Liver (tissue), 9 donors: Measurements from ENCODE around the gene OGFR. TPM values are rescaled to one million over a fixed set of nuclear protein-coding genes. Genes with fewer than 3 reads are reported as not detected.

ENCODE experiments used
- DNase-seq: peaks from one replicate; pipeline ENCODE4 v3.0.0-alpha.2; 2017; ENCODE audit warnings: low spot score
- H3K27ac ChIP-seq, 2 donors: one replicate each; pipeline ENCODE4 v1.7.0; 2013; ENCODE audit warnings: inconsistent platforms in 2 of 2, low read length in 2 of 2, control low read depth in 1 of 2, low read depth in 1 of 2, mild to moderate bottlenecking in 1 of 2
- H3K27me3 ChIP-seq, 4 donors: one replicate each; pipeline versions ENCODE4 v1.6.1 to v1.7.0; 2013; ENCODE audit warnings: low read length in 3 of 4, inconsistent platforms in 1 of 4, mild to moderate bottlenecking in 1 of 4, moderate library complexity in 1 of 4; ENCODE audit not compliant: control insufficient read depth in 4 of 4, insufficient read depth in 4 of 4
- H3K36me3 ChIP-seq, 4 donors: one replicate each; pipeline versions ENCODE4 v1.6.1 to v1.7.0; 2013; ENCODE audit warnings: low read length in 3 of 4, mild to moderate bottlenecking in 3 of 4, low read depth in 1 of 4, moderate library complexity in 1 of 4; ENCODE audit not compliant: control insufficient read depth in 4 of 4, insufficient read depth in 3 of 4
- H3K4me1 ChIP-seq, 4 donors: one replicate each; pipeline versions ENCODE4 v1.6.1 to v1.7.0; 2013; ENCODE audit warnings: low read length in 3 of 4, mild to moderate bottlenecking in 3 of 4, moderate library complexity in 1 of 4; ENCODE audit not compliant: control insufficient read depth in 4 of 4, insufficient read depth in 4 of 4
- H3K4me3 ChIP-seq, 3 donors: one replicate each; pipeline versions ENCODE4 v1.6.1 to v1.7.0; 2013; ENCODE audit warnings: low read length in 3 of 3, control low read depth in 1 of 3, low read depth in 1 of 3, mild to moderate bottlenecking in 1 of 3
- H3K9ac ChIP-seq, 2 donors: one replicate each; pipeline ENCODE4 v1.7.0; 2013; ENCODE audit warnings: low read length in 2 of 2, mild to moderate bottlenecking in 2 of 2, moderate library complexity in 2 of 2, control low read depth in 1 of 2, low read depth in 1 of 2
- H3K9me3 ChIP-seq, 4 donors: one replicate each; pipeline versions ENCODE4 v1.6.1 to v1.7.0; 2013; ENCODE audit warnings: low read length in 3 of 4; ENCODE audit not compliant: control insufficient read depth in 4 of 4
- FOXA1 ChIP-seq: IDR thresholded peaks from 2 replicates; pipeline ENCODE4 v1.6.1; 2016; ENCODE audit warnings: antibody characterized with exemption
- FOXA2 ChIP-seq: IDR thresholded peaks from 2 replicates; pipeline ENCODE4 v1.6.1; 2016; ENCODE audit warnings: antibody characterized with exemption
- HNF4A ChIP-seq, 2 donors: conservative IDR thresholded peaks; 2 replicates each; pipeline ENCODE4 v1.6.1; 2016; ENCODE audit warnings: antibody characterized with exemption in 2 of 2, mild to moderate bottlenecking in 2 of 2
- HNF4G ChIP-seq: IDR thresholded peaks from 2 replicates; pipeline ENCODE4 v1.6.1; 2016; ENCODE audit warnings: antibody characterized with exemption
- JUND ChIP-seq, 2 donors: IDR thresholded peaks; 2 replicates each; pipeline ENCODE4 v1.6.1; 2016; ENCODE audit warnings: antibody characterized with exemption in 2 of 2
- NR2F2 ChIP-seq: IDR thresholded peaks from 2 replicates; pipeline ENCODE4 v1.6.1; 2016; ENCODE audit warnings: antibody characterized with exemption
- RAD21 ChIP-seq, 2 donors: IDR thresholded peaks; 2 replicates each; pipeline ENCODE4 v1.6.1; 2016; ENCODE audit warnings: antibody characterized with exemption in 2 of 2, mild to moderate bottlenecking in 2 of 2
- SP1 ChIP-seq: IDR thresholded peaks from 2 replicates; pipeline ENCODE4 v1.6.1; 2018; ENCODE audit warnings: antibody characterized with exemption, mild to moderate bottlenecking
- TAF1 ChIP-seq: conservative IDR thresholded peaks from 2 replicates; pipeline ENCODE4 v1.6.1; 2016; ENCODE audit warnings: antibody characterized with exemption, mild to moderate bottlenecking
- YY1 ChIP-seq: IDR thresholded peaks from 2 replicates; pipeline ENCODE4 v1.6.1; 2016; ENCODE audit warnings: antibody characterized with exemption, mild to moderate bottlenecking
- ZBTB33 ChIP-seq: IDR thresholded peaks from 2 replicates; pipeline ENCODE4 v1.6.1; 2016; ENCODE audit warnings: antibody characterized with exemption
- WGBS: extraction: QIAGEN DNeasy Blood & Tissue Kit; methylation state at CpG from one replicate; pipeline ENCODE4 v1.1.7; 2013; 5-methylcytosine and 5-hydroxymethylcytosine counted together
- polyA plus RNA-seq, 2 donors: library from polyadenylated mRNA; stranded (reverse) in 1 of 2; unstranded in 1 of 2; fragments of 200-250 nt in 1 of 2; fragments of >200 nt in 1 of 2; fragmentation: Nextera tagmentation in 1 of 2; extraction: Ambion mirVana in 1 of 2; gene quantifications; one replicate each; pipeline versions ENCODE4 v1.2.1 to v1.2.3, GENCODE V29; 2013 to 2015
- total RNA-seq, 2 donors: library from RNA; depleted of rRNA; stranded (reverse); fragments of >200 nt; gene quantifications; one replicate each; pipeline ENCODE4 v1.2.3, GENCODE V29; 2014
- TF ChIP-seq, protein P1 (sequence below): IDR thresholded peaks from 2 replicates; pipeline ENCODE4 v1.6.1; 2016; ENCODE audit warnings: antibody characterized with exemption
- TF ChIP-seq, protein P2 (sequence below): fragments of 150-350 bp; IDR thresholded peaks from 2 replicates; pipeline ENCODE4 v1.5.1; 2017; ENCODE audit warnings: improper control_type of control experiment, low read depth, low read length; ENCODE audit not compliant: missing input control
- TF ChIP-seq, protein P3 (sequence below): IDR thresholded peaks from 2 replicates; pipeline ENCODE4 v1.6.1; 2016; ENCODE audit warnings: antibody characterized with exemption
- TF ChIP-seq, protein P4 (sequence below): IDR thresholded peaks from 2 replicates; pipeline ENCODE4 v1.6.1; 2016; ENCODE audit warnings: antibody characterized with exemption, mild to moderate bottlenecking
- donor health status: healthy.
- donor health status: healthy.
- donor health status: healthy.
- donor health status: healthy.
- donor health status: healthy.

OGFR gene
- total and polyA plus RNA-seq, 4 donors = 5.9 to 59.4 (median 29.4) TPM

DNA sequence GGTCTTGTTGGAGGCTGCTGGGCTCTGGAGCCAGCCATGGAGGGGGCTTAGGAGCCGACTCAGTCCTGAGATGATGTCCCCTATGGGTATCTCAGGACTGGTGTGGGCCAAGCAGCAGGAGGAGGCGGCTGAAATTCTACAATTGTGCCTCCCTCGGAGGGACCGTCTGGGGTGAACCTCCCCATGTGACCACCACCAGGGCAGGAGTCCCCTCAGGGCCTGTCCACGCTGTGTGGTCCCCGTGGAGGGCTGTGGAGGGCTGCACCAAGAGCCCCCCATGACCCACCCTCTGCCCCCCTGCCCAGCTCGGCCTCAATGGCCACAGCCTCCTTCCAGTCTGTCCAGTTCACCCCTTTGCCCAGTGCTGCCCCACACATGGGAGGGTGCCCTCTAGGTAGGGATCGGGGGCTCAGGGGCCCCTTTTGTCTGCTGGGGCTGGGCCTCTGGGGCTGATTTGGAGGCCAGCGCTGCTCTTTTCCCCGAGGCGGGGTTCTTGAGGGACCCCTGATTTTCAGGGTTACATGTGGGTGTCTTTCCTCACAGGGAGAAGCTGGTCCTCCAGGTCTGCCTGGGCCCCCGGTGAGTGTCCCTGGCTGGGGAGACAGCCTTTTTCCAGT lies 13.4 kb downstream of the OGFR start:
- Histone ChIP-seq H3K36me3 (peaks cover 0 to 5% (median 2%) of the 10 kb centered on the region in 4 donors), H3K9ac (no peak overlapping the region), H3K4me1 (peaks cover 3 to 14% (median 5%) of the 10 kb centered on the region in 4 donors), H3K4me3 (no peak overlapping the region), H3K27ac (no peak overlapping the region), H3K27me3 (peaks cover 0 to 4% (median 0%) of the 10 kb centered on the region in 4 donors), H3K9me3 (no peaks in the 10 kb centered on the region)
- no peak for DNase-seq
- TF ChIP-seq HNF4G (no peak), HNF4A (conservative IDR thresholded peaks at IDR 0.05) (no peak), FOXA1 (no peak), JUND (IDR thresholded peaks at IDR 0.05) (no peak), FOXA2 (no peak), SP1 (no peak), NR2F2 (no peak)
- TF ChIP-seq, protein P1, sequence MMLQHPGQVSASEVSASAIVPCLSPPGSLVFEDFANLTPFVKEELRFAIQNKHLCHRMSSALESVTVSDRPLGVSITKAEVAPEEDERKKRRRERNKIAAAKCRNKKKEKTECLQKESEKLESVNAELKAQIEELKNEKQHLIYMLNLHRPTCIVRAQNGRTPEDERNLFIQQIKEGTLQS = no peak
- TF ChIP-seq, protein P2, sequence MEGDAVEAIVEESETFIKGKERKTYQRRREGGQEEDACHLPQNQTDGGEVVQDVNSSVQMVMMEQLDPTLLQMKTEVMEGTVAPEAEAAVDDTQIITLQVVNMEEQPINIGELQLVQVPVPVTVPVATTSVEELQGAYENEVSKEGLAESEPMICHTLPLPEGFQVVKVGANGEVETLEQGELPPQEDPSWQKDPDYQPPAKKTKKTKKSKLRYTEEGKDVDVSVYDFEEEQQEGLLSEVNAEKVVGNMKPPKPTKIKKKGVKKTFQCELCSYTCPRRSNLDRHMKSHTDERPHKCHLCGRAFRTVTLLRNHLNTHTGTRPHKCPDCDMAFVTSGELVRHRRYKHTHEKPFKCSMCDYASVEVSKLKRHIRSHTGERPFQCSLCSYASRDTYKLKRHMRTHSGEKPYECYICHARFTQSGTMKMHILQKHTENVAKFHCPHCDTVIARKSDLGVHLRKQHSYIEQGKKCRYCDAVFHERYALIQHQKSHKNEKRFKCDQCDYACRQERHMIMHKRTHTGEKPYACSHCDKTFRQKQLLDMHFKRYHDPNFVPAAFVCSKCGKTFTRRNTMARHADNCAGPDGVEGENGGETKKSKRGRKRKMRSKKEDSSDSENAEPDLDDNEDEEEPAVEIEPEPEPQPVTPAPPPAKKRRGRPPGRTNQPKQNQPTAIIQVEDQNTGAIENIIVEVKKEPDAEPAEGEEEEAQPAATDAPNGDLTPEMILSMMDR = no peak
- TF ChIP-seq, protein P3, sequence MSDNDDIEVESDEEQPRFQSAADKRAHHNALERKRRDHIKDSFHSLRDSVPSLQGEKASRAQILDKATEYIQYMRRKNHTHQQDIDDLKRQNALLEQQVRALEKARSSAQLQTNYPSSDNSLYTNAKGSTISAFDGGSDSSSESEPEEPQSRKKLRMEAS = no peak
- WGBS = 73% methylated on average over 12 of the region's 12 CpGs

GRCh38 chr20:62818592-62819493 lies 14.2 kb downstream of the OGFR start:
- H3K27ac ChIP-seq = peak overlapping the region in 1 of 2 donors; percentile 7
- no peak overlapping the region for H3K9ac ChIP-seq
- 34% methylated on average over 25 of the region's 25 CpGs for WGBS
- H3K36me3 ChIP-seq = peaks cover 0 to under 1% (median 0%) of the 10 kb centered on the region in 4 donors
- H3K27me3 ChIP-seq = peaks cover 0 to 4% (median 0%) of the 10 kb centered on the region in 4 donors
- H3K4me1 ChIP-seq = peaks cover 3 to 14% (median 5%) of the 10 kb centered on the region in 4 donors
- TF ChIP-seq YY1 (no peak), NR2F2 (no peak), JUND (IDR thresholded peaks at IDR 0.05) (no peak), TAF1 (no peak), RAD21 (IDR thresholded peaks at IDR 0.05) (no peak), FOXA2 (no peak), ZBTB33 (no peak), SP1 (no peak)
- TF ChIP-seq, protein P4, sequence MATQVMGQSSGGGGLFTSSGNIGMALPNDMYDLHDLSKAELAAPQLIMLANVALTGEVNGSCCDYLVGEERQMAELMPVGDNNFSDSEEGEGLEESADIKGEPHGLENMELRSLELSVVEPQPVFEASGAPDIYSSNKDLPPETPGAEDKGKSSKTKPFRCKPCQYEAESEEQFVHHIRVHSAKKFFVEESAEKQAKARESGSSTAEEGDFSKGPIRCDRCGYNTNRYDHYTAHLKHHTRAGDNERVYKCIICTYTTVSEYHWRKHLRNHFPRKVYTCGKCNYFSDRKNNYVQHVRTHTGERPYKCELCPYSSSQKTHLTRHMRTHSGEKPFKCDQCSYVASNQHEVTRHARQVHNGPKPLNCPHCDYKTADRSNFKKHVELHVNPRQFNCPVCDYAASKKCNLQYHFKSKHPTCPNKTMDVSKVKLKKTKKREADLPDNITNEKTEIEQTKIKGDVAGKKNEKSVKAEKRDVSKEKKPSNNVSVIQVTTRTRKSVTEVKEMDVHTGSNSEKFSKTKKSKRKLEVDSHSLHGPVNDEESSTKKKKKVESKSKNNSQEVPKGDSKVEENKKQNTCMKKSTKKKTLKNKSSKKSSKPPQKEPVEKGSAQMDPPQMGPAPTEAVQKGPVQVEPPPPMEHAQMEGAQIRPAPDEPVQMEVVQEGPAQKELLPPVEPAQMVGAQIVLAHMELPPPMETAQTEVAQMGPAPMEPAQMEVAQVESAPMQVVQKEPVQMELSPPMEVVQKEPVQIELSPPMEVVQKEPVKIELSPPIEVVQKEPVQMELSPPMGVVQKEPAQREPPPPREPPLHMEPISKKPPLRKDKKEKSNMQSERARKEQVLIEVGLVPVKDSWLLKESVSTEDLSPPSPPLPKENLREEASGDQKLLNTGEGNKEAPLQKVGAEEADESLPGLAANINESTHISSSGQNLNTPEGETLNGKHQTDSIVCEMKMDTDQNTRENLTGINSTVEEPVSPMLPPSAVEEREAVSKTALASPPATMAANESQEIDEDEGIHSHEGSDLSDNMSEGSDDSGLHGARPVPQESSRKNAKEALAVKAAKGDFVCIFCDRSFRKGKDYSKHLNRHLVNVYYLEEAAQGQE = no peak
- TF ChIP-seq, protein P2 = no peak
- TF ChIP-seq, protein P3 = no peak
- no peaks in the 10 kb centered on the region for H3K9me3 ChIP-seq
- no peak for DNase-seq
- no peak overlapping the region for H3K4me3 ChIP-seq
